ENCODE measurements around the gene PDE6B.
"Not testable (repeated sequence)": the region's sequence is repeated elsewhere in the genome, so short reads cannot be mapped to it uniquely, and the experiment has no call there.

Gene PDE6B

GRCh38 chr4:634599-634985, 9.2 kb downstream of the PDE6B start:
- ChIA-PET CTCF (no interaction called here), POLR2A (no interaction called here)
- DNase-seq (ENCODE audit: low read depth, low spot score): no peak

GRCh38 chr4:635066-635835, 9.9 kb downstream of the PDE6B start:
- POLR2A ChIA-PET; DNase-seq (ENCODE audit: low read depth, low spot score); CTCF ChIA-PET; H3K4me3 ChIP-seq (ENCODE audit: low read depth, low read length): not testable (repeated sequence)

More at GRCh38 chr4:634599-634985, 9.2 kb downstream of the PDE6B start:
- no peak overlapping the region for H3K4me3 ChIP-seq (ENCODE audit: low read depth, low read length)
- TF ChIP-seq CTCF (IDR thresholded peaks at IDR 0.05; ENCODE audit: insufficient read depth, low read length, missing control alignments): no peak

- CTCF ChIA-PET: no interaction called here
Observed at GRCh38 chr4:635851-636627, 10.7 kb downstream of the PDE6B start.

GRCh38 chr4:636628-637159, 11.3 kb downstream of the PDE6B start:
- POLR2A ChIA-PET: no interaction called here

More at GRCh38 chr4:635851-636627, 10.7 kb downstream of the PDE6B start:
- no peak for DNase-seq (ENCODE audit: low read depth, low spot score)
- no peak for TF ChIP-seq CTCF (IDR thresholded peaks at IDR 0.05; ENCODE audit: insufficient read depth, low read length, missing control alignments)
- POLR2A ChIA-PET: no interaction called here
- H3K4me3 ChIP-seq (ENCODE audit: low read depth, low read length): no peak overlapping the region

GRCh38 chr4:637536-638280, 12.3 kb downstream of the PDE6B start:
- no peak for DNase-seq (ENCODE audit: low read depth, low spot score)
- TF ChIP-seq CTCF (IDR thresholded peaks at IDR 0.05; ENCODE audit: insufficient read depth, low read length, missing control alignments): no peak
- ChIA-PET POLR2A (no interaction called here), CTCF (no interaction called here)
- H3K4me3 ChIP-seq (ENCODE audit: low read depth, low read length): no peak overlapping the region

More at GRCh38 chr4:636628-637159, 11.3 kb downstream of the PDE6B start:
- no peak for DNase-seq (ENCODE audit: low read depth, low spot score)
- CTCF ChIA-PET: no interaction called here
- no peak overlapping the region for H3K4me3 ChIP-seq (ENCODE audit: low read depth, low read length)
- no peak for TF ChIP-seq CTCF (IDR thresholded peaks at IDR 0.05; ENCODE audit: insufficient read depth, low read length, missing control alignments)

- CTCF ChIA-PET; POLR2A ChIA-PET; H3K4me3 ChIP-seq (ENCODE audit: low read depth, low read length); DNase-seq (ENCODE audit: low read depth, low spot score): not testable (repeated sequence)
Observed at GRCh38 chr4:642366-642765, 17.0 kb downstream of the PDE6B start.

GRCh38 chr4:646460-646859, 21.1 kb downstream of the PDE6B start:
- ChIA-PET CTCF (no interaction called here), POLR2A (no interaction called here)
- no peak for TF ChIP-seq CTCF (IDR thresholded peaks at IDR 0.05; ENCODE audit: insufficient read depth, low read length, missing control alignments)
- no peak for DNase-seq (ENCODE audit: low read depth, low spot score)
- no peak overlapping the region for H3K4me3 ChIP-seq (ENCODE audit: low read depth, low read length)
